Activated CD8-positive, alpha-beta memory T cell treated with anti-CD3 and anti-CD28 coated beads, Interleukin-2, amount 50 U/mL, for 24 hours (primary cell): ENCODE measurements around the gene LUM.

Experiments used
- DNase-seq: peaks from one replicate; pipeline ENCODE4 v3.0.0-alpha.2; 2020; ENCODE audit errors: extremely low read depth

The LUM gene, protein sequence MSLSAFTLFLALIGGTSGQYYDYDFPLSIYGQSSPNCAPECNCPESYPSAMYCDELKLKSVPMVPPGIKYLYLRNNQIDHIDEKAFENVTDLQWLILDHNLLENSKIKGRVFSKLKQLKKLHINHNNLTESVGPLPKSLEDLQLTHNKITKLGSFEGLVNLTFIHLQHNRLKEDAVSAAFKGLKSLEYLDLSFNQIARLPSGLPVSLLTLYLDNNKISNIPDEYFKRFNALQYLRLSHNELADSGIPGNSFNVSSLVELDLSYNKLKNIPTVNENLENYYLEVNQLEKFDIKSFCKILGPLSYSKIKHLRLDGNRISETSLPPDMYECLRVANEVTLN

GRCh38 chr12:91111366-91112325 is at the start of gene LUM:
LUM (minus strand) TSS chr12:91111494; CDS start chr12:91108979, 2,515 bp downstream.
- no peak for DNase-seq

- no peak for DNase-seq
These were observed 49.7 kb upstream of the LUM start for GRCh38 chr12:91161009-91161408.

DNA sequence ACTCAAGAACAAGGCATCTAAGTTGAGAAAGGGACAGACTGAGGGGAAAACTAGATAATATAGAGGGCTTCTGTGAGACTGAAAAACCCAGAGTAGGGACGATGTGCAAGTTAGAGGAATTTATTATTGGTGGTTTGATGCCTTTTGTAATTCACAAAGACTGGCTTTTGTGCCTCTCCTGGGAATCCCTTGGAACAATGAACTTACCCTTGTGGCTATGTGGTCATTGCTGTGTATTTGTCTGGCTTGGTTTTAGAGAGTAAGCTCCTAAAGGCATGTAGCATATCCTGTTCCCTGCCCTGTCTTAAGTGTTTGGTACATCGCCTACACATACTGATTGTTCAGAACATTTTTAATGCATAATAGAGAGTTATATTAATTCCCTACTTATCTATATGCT is 44.7 kb upstream of the LUM start:
- no peak for DNase-seq

DNA sequence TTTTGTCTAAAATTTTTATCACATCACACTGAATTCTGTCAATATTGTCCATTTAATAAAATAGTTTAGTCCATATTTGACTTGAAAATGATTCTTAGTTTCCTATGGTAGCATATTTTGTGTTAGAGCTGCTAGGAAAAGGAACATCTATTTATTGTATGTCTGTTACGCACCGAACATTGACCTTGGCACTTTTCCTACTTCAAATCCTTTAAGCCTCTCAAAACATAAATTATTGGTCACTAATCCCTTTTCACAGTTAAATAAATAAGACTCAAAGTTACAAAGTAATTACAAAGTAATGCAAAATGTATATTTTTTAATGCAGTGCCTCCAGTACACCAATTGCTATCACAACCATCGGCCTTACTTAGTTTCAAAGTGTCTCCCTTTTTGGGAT is 42.8 kb upstream of the LUM start:
- no peak for DNase-seq

DNA sequence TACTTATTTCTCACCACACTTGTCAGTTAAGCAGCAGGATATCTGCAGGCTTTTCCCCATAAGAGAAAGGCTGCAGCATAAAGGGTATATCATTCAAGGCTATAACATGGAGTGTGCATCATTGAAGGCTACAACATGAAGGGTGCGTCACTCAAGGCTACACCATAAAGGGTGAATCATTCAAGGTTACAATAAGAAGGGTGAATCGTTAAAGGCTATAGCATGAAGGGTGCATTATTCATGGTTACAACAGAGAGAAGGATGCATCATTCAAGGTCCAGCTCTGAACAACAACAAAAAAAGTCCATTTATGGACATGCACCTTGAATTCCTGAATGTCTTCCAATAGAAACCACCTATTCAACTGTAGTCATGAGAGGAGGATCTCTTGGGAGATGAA is 32.8 kb upstream of the LUM start:
- no peak for DNase-seq

- no peak for DNase-seq
These were observed 31.9 kb upstream of the LUM start for GRCh38 chr12:91143206-91143605.

- no peak for DNase-seq
These were observed 30.9 kb upstream of the LUM start for GRCh38 chr12:91142221-91142631.

DNA sequence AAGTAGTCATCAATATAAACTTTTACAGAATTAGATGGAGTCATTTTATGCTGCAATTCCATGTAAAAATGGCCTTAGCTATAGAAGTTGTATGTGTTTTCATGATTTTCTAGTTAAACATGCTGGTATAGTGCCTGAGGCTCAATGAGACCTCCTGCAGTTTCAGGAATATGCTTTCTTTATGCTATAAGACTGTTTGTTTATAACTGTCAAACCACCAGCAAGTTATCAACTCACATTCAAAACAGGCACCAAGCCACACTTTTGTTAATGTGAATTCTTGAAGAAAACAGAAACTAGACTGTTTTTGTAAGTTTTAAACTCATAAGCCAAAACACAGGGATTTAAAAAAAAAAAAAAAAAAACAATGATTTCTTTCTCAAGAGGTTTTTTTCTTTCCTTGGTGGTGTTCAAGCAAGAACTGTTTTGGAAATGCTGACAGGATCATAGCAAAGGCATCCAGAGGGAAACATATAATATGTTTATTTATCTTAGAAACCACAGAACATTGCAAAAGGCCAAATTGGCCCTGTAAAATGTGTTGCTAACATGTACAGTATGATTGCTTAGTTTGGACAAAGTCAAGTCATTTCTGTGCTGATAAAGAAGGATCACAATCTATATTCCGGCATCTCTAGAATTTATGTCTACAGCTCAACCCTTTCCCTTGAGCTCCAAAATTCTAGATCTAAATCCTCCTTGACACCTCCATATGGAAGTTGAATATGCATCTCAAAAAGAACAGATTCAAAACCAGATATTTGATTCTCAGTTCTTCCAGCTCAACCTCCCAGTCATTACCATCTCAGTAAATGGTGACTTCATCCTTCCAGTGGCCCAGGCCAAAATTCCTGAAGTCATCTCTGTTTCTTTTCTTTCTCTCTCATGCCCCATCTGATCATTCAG is 29.0 kb upstream of the LUM start:
- no peak for DNase-seq

- no peak for DNase-seq
These were observed 28.0 kb upstream of the LUM start for GRCh38 chr12:91139286-91139685.

DNA sequence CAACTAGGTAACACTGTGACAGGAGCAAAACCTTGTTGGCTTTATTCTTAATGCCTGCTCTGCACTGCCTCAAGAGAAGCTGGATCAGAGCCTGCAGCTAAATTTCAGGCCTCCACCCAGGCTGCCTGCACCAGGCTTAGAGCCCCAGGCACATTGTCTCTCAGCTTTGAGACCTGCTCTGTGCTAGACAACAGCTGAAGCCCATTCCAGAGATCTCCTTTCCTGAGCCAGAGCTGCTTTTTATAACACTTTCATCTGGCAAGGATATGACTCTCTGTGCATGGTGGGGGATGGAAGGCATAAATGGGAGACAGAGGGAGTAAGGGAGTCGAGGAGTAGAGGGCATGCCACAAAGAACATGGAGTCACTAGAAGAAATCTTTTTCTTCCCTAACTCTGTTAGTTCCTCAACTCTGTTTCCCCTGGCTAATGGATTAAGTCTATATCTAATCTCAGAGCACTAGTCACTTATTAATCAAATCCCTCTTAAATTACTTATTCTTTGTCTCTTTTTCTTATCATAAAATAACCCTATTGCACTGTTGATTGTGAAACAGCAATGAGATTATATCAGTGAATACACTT is 27.1 kb upstream of the LUM start:
- DNase-seq, result no peak

DNA sequence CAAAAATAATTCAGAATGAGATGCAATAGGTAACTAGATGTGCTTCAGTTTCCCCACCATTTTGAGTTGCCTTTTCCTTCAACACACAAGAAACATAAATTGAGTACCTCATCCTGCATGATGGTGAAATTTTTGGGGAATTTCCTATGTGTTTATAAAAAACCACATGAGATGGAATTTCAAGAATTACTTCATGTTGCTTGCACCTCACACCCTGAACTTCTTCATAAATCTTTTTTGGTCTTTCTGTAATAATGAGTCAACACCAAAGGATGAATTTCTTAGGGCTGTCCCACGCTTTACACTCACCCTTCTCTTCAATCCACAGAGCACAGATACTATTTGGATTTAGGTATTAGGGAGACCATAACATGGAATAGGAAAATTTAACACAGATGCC is 22.6 kb upstream of the LUM start:
- no peak for DNase-seq

DNA sequence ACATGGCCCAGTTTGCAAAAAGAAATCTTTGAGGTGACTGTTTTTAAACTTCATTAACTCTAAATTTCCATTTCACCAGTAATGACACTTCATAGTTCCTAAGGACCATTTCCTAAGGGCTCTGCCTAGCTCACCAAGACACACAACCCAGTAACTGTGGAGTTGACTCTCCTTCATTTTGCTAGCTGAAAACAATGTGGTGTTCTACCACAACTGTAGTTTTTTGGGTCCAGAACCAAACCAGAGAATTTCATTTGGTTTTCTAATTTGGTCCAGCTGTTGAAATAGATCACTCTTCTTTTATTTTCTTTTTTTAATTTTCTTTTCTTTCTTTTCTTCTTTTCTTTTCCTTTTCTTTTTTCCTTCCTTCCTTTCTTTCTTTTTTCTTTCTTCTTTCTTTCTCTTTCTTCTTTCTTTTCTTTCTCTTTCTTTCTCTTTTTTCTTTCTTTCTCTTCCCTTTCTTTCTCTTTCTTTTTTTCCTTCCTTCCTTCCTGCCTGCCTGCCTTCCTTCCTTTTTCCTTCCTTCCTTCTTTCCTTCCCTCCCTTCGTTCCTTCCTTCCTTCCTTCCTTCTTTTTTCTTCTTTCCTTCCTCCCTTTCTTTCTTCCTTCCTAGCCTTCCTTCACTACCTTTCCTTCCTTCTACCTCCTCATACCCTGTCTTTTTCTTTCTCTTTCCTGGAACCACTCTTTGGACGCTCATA is 18.5 kb upstream of the LUM start:
- DNase-seq, result no peak

GRCh38 chr12:91127751-91128150 is 16.5 kb upstream of the LUM start:
- no peak for DNase-seq

GRCh38 chr12:91127306-91127705 is 16.0 kb upstream of the LUM start:
- DNase-seq, result no peak

DNA sequence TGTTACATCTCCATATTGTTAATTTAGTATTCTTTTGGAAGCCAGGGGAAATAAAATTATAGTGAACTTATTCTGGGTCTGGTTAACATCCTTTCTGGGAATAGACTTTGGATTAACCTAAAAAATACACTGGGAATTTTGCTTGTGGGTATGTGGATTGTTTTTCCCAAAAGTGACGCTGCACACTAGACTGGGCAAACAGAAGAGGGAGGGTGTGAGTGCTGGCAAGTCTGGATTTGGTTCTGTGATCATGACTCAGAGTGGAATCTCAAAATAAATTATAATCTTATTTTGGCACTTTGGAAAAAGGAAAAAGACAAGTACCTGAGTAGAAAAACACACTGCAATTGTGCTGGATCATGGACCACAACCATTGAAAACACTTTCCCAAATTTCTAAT is 15.2 kb upstream of the LUM start:
- DNase-seq, result no peak

- DNase-seq, result no peak
These were observed 12.1 kb upstream of the LUM start for GRCh38 chr12:91123236-91123916.

DNA sequence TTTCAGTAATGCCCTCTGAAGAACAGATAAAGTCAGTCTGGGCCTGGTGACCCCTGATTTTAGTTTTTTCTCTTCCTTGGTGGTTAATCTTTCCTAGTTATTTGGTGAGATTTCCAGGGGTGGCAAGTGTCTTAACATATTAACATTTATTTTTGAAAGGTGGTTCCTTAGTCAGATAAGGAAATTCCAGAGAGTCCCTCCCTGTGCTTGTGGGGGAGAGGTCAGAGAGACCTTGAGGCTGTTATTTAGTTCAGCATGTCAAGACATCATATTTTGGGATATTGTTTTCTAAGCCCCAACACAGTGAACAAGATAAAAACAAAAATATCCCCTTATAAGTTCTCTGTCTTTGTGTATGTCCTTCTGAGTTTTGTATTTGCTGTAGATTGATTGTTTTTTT is 9.5 kb upstream of the LUM start:
- no peak for DNase-seq

DNA sequence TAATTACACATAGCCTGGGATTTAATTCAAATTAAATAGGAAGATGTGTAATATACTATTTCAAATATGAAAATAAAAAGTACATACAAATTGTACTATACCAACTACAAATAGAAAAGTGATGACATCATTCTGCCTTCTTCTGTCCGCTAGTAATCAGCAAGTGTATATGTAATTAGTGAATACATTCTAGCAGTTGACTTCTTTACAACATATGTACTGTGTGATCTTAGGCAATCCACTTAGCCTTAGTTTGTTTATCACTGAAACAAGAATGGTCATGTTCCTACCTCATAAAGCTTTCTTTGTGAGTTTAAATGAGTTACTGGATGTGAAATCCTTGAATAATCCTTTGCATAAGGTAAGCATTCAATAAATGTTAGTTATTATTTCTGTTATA is 7.8 kb upstream of the LUM start:
- no peak for DNase-seq

GRCh38 chr12:91113621-91114020 is 2.3 kb upstream of the LUM start:
- DNase-seq, result no peak

DNA sequence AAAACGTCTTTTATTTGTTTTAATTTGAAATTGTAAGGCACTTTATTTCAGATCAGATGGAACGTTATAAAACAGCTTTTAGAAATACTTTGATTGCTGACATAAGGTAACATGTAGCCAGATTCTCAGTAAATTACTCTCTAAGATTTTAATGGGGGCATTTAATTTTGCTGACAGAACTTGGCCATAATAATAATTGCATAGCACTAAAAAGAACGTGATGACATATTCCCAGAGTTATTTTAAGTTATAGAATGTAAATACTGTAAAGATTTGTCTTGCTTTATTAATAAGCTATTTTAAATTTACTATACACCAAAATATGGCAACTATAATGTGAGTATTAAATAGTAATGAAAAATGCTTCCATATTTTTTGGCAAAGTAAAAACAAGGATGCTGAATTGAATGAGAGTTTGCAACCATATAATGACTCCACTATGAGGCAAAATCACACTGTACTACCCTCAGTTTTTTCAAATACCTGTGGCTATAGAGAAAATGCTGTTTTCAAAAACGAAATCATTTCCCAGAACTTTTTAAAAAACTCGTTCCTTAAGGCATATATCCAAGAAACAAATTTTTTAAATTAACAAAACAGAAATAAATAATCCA is 876 bp downstream of the LUM start:
- DNase-seq, result no peak
